Measurements from ENCODE around the gene HMGXB3.

DNA sequence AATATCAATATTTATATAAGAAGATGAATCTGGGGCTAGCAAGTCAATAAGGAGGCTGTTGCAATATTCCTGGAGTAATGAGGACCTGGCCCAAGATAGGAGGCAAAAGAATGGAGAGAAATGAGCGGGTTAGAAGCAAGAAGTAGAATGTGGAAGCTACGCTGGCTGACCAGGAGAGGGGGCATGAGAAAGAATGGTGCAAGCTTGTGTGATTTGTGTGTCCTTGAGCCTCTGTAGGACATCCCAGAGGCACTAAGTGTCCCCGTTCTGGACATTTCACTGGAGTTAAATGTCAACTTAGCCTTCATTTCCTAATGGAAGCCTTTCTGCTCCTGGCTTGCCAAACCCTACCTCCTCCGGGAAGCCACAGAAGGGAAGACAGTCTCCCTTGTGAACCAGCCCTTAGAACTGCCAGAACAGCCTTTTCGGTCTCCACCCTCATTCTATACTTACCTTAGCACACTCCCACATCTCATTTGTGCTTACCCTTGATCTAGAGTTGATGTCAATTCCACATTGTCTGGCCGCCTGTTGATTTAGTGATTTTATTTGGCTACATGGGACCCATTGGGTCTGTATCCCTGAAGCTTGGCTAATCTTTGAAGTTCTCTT is 49.3 kb upstream of the HMGXB3 start:
- TF ChIP-seq, protein P1, sequence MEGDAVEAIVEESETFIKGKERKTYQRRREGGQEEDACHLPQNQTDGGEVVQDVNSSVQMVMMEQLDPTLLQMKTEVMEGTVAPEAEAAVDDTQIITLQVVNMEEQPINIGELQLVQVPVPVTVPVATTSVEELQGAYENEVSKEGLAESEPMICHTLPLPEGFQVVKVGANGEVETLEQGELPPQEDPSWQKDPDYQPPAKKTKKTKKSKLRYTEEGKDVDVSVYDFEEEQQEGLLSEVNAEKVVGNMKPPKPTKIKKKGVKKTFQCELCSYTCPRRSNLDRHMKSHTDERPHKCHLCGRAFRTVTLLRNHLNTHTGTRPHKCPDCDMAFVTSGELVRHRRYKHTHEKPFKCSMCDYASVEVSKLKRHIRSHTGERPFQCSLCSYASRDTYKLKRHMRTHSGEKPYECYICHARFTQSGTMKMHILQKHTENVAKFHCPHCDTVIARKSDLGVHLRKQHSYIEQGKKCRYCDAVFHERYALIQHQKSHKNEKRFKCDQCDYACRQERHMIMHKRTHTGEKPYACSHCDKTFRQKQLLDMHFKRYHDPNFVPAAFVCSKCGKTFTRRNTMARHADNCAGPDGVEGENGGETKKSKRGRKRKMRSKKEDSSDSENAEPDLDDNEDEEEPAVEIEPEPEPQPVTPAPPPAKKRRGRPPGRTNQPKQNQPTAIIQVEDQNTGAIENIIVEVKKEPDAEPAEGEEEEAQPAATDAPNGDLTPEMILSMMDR (IDR thresholded peaks at IDR 0.05), result no peak
- TF ChIP-seq POLR2A (IDR thresholded peaks at IDR 0.05), result no peak

Measured in thyroid gland (tissue), 4 donors.